NK-92 treated with Interleukin-12 subunit alpha and Interleukin-12 subunit beta, amount 100 ng/mL, for 24 hours (cell line): ENCODE data around the gene ZNF76.
A peak's percentile ranks its signal among the peaks of the same experiment; 100 is the strongest.
"Not testable (repeated sequence)": the region's sequence is repeated elsewhere in the genome, so short reads cannot be mapped to it uniquely, and the experiment has no call there.

Source experiments
- DNase-seq: peaks from one replicate; lab custom pipeline; 2025; lab: John Stamatoyannopoulos, UW

The ZNF76 gene

GRCh38 chr6:35330541-35331119 lies 71.1 kb downstream of the ZNF76 start:
- DNase-seq: no peak

GRCh38 chr6:35332074-35332887 lies 72.7 kb downstream of the ZNF76 start:
- not testable (repeated sequence) for DNase-seq

- DNase-seq: no peak
Observed at GRCh38 chr6:35341557-35341956, 82.0 kb downstream of the ZNF76 start.

DNA sequence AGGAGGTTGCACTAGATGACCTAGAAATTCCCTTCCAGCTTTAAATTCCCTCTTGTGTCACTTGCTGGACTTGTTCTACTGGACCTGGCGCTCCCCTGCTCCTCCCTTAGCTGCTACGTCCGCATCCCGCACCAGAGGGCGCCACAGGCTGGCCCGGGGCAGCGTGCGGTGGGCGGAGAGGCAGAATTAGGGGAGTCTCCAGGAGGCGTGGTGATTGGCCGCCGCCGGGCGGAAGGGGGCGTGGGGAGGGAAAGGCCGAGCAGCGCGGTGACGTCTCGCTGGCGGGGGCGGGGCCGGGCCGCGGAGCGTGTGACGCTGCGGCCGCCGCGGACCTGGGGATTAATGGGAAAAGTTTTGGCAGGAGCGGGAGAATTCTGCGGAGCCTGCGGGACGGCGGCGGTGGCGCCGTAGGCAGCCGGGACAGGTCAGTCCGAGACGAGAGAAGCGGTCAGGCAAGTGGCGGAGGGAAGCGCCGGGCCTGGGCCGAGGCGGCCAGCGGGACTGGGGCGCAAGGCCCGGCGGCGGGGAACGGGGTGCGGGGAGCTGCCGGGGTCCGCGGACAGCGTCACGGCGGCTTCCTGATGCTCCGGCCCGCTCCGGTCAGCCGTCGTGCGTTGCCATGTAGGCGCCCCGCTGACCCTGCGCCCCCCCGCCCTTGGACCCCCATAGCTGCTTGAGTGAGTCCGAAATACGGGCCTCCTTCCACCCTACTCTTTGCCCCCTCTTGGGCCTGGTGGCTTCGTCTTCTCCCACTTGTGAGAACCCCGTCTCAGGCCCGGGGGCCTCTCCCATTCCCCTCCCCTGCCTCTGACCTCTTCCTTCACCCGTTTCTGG lies 82.9 kb downstream of the ZNF76 start, which contains the start of gene PPARD:
Gene PPARD (plus strand): TSS at position 301 of the 834 bp plus-strand sequence. CDS start 68,530 bp downstream, outside the sequence.
- DNase-seq: peak; percentile 94

GRCh38 chr6:35343092-35343834 lies 83.7 kb downstream of the ZNF76 start:
- DNase-seq: no peak

GRCh38 chr6:35343835-35344550 lies 84.5 kb downstream of the ZNF76 start:
- no peak for DNase-seq
